GM18951 (cell line): ENCODE data around the gene ATP5PF.
"Not testable (repeated sequence)": the region's sequence is repeated elsewhere in the genome, so short reads cannot be mapped to it uniquely, and the experiment has no call there.

Source experiments
- POLR2A ChIP-seq: IDR thresholded peaks from 4 replicates; pipeline ENCODE4 v1.6.1; 2011; ENCODE audit warnings: mild to moderate bottlenecking; ENCODE audit not compliant: insufficient read length, insufficient read depth; ENCODE audit errors: extremely low read depth
- in situ Hi-C: fragments of 300-500 bp; cut with MboI; formaldehyde crosslinking; loops from one replicate; pipeline ENCODE4 v1.12.0; 2022; ENCODE audit warnings: low sequenced_read_pairs, mixed read lengths, inconsistent platforms; ENCODE audit not compliant: unreplicated experiment

The ATP5PF gene

DNA sequence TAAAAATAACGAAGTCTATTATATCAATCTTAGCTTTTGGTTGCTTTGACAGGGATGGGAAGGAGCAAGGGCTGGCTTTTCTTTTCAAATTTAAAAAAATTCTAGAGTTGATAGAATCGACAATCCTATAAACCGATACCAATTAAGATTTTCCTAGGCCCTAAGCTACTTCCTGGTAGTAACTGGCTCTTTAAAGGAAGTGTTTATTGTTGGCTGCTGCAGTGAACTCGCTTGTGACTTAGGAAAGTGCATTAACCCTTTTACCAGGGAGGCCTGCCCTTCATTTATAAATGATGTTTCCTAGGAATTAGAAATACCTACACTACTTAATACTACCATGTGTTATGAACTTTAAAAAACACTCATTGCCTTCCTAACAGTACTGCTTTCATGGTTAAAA lies 33.2 kb downstream of the ATP5PF start:
- in situ Hi-C loops = no loop called here
- TF ChIP-seq POLR2A = no peak

DNA sequence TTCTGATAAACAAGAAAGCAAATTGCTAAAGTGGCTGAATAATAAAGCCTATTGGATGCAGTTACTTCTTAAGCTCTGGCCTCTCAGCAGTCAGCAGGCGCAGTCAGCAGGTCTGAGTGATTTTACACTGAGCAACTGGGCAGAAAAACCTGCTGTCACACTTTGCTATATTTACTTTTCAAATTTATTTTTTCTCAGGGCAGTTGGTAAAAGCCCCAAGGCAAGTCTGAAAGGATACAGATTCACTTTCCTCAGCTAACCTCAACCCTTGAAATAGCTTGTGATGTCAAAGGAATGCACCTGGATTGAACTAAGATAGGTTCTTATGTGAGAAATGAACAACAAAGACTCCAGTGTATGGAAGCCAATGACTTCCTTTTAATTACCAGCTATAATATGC lies 34.0 kb downstream of the ATP5PF start:
- TF ChIP-seq POLR2A = no peak
- in situ Hi-C loops = no loop called here

DNA sequence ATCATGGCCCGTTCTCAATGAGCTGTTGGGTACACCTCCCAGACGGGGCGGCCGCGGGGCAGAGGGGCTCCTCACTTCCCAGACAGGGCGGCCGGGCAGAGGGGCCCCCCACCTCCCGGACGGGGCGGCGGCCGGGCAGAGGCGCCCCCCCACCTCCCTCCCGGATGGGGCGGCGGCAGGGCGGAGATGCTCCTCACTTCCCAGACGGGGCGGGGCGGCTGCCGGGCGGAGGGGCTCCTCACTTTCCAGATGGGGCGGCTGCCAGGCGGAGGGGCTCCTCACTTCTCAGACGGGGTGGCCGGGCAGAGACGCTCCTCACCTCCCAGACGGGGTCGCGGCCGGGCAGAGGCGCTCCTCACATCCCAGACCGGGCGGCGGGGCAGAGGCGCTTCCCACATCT lies 39.2 kb downstream of the ATP5PF start:
- in situ Hi-C loops = not testable (repeated sequence)

DNA sequence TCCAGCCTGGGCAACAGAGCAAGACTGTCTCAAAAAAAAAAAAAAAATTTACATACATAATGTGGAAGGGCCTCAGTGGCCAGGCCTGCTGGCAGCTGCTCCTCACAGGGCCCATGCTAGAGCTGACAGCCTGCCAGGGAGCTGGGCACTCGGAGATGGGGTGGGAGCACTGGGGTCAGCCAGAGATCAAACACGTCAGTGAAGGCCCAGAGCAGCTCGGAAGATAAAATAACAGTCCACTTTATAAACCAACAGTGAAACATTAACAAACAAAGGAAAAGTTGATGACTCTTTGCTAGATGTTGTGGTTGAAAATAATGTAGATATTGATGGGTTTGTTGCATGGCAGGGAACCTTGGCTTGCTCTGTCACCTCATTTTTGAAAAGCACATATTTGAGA lies 42.7 kb downstream of the ATP5PF start:
- no peak for TF ChIP-seq POLR2A
- in situ Hi-C loops = no loop called here

DNA sequence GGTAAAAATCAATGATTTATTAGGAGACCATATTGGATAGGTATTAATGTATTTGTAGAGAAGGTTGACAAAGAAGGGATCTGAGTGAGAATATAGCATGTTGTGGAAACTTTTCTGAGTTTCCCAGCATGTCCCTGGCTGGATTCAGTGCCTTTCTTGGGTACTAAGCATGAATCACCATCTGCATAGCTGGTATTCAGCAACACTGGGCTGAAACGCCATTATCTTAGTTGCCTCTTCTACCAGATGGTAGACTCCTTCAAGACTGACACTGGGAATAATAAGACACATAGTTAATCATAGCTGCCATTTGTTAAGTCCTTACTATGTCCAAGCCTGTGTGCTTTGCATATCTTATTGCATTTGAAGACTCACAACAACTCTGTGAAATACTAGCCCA lies 45.5 kb downstream of the ATP5PF start:
- in situ Hi-C loops = no loop called here
- TF ChIP-seq POLR2A = no peak

DNA sequence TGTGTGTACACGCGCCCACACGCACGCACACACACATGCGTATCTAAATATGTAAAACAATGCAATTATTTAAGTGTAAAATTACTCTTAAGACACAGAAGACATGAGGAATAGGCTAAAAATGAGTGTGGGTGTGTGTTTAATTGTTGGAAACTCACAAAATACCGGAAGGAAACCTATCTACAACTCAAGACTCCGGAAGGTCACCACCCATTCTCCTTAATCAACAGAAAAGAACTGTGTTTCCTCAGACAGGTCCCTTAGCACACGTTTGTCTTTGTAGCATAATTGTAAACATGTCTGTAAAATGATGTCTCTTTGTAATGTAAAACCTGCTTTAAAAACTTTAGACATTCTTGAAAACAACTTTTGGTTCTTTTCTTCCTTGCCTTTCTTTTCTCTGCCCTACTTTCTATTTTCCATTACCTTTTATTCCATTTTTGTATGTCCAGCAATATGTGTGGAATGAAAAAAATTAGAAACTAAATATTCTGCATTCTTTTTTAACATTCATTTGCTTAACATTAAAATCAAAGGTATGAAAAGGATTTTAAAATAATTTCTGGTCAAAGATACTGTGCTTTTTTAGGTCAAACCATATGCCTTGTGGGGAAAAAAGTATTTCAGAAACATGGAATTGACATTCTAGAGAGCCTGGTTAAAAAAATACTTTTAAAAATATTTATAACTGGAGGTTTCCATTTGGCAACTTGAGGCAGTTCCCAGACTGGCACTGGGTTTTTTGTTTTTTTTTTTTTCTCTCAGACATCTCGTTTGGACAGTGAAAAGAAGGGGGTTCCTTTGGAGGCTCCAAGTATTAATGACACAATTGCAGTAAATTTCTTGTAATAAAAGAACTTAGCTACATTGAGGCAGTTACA lies 46.2 kb downstream of the ATP5PF start:
- in situ Hi-C loops = no loop called here
- no peak for TF ChIP-seq POLR2A

DNA sequence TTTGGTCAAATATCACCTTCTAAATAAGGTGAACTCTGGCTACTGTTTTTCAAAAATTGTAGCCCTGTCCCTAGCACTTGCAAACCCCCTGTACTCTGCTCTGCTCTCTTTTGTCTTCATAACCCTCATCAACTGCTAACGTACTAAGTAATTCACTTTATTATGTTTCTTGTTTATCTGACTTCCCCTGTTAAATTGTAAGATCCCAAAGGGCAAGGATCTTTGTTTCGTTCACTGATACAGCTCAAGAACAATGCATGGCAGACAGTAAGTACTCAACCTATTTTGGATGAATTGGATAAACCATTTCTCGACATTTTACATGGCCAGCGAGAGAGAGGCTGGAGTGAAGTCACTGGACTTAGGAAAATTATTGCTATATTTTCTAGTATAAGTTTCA lies 46.9 kb downstream of the ATP5PF start:
- TF ChIP-seq POLR2A = no peak
- in situ Hi-C loops = no loop called here

DNA sequence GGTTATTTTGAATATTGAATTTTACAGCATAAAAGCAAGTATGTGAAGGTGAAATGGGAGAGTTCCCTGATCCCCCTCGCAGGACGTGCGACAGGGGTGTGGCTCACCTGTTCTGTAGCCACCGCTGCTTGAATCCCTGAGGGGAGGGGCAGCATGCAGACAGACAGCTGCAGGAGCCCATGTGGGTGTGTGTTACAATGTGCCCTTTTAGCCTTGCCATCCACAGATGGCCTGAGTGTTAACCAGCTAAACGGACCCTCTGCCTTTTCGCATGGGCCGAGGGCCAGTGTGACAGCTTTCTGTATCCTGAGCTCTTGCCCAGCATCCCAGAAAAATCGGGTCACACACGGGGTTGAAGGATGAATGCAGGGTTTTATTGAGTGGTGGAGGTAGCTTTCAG lies 52.3 kb downstream of the ATP5PF start:
- TF ChIP-seq POLR2A = no peak
- in situ Hi-C loops = no loop called here

DNA sequence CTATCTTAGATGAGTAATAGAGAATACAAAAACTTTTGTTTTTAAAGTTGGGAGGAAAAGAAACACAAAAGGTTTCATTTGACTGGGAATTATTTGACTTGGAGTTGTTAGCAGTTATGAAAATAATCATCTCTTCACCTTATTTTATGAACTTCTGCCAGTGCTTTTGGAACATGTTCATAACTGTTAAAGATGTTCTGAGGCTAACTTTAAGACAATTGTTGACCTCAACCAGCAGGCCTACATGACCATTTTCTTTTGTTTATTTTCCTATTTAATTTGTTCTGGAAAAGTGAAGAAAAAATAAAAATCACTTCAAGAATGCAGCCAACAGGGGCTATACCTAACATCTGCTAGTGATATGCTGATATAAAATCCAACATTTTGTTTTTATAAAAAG lies 58.3 kb downstream of the ATP5PF start:
- in situ Hi-C loops = no loop called here
- TF ChIP-seq POLR2A = no peak
